Measurements from ENCODE around the gene APBB2.

Gene APBB2

GRCh38 chr4:41214136-41214824 lies at the start of gene APBB2:
Gene APBB2 (minus strand): TSS chr4:41214542. CDS start chr4:41033254, 181,288 bp downstream.
- no peak for DNase-seq (ENCODE audit: low read depth)

DNA sequence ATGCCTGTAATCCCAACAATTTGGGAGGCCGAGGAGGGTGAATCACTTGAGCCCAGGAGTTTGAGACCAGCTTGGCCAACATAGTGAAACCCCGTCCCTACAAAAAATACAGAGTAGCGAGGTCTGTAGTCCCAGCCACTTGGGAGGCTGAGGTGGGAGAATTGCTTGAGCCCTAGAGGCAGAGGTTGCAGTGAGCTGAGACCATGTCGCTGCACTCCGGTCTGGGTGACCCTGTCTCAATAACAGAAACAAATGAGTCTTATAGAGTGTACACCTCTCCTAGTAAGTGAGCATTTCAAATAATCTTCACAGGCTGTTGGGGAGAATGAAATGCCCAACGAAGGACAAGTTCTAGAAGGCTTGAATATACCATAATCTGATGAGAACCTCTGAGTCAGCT lies 47.9 kb upstream of the APBB2 start:
- no peak for DNase-seq (ENCODE audit: low read depth)

DNA sequence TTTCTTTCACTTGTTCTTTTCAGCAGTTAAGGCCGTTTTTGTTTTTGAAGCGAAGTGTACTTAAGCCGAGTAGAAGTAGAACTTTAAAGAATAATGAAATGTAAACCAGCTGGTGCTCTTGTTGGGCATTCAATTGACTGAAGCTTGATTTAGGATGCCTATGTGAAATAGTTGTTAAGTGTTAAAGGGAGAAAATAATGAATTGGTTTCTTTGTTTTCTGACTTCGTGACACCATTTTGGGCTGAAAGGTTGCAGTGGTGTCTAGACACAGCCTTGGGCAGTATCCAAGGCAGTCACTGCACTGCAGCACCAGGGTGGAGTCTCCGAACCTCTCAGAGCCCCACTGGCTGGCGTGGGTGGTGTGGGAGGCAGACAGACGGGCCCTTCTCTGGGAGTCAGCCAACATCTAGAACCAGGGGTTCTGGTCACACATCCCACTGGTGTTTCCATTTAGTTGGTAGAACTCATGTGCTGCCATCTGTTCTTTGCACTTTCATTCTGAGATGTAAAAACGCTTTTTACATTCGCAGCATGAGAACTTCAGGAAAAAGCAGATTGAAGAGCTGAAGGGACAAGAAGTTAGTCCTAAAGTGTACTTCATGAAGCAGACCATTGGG lies 45.9 kb upstream of the APBB2 start:
- no peak for DNase-seq (ENCODE audit: low read depth)

GRCh38 chr4:41258783-41259182 lies 44.4 kb upstream of the APBB2 start:
- DNase-seq (ENCODE audit: low read depth), result no peak

- DNase-seq (ENCODE audit: low read depth), result no peak
Observed at GRCh38 chr4:41257906-41258305, 43.6 kb upstream of the APBB2 start.

GRCh38 chr4:41257257-41257901 lies 43.0 kb upstream of the APBB2 start:
- DNase-seq (ENCODE audit: low read depth), result no peak

- no peak for DNase-seq (ENCODE audit: low read depth)
Observed at GRCh38 chr4:41256740-41257256, 42.5 kb upstream of the APBB2 start, which contains the start of gene UCHL1. Gene UCHL1 (plus strand): TSS chr4:41256928. CDS start chr4:41256977, 49 bp downstream.

GRCh38 chr4:41256131-41256739 lies 41.9 kb upstream of the APBB2 start:
- DNase-seq (ENCODE audit: low read depth), result no peak

DNA sequence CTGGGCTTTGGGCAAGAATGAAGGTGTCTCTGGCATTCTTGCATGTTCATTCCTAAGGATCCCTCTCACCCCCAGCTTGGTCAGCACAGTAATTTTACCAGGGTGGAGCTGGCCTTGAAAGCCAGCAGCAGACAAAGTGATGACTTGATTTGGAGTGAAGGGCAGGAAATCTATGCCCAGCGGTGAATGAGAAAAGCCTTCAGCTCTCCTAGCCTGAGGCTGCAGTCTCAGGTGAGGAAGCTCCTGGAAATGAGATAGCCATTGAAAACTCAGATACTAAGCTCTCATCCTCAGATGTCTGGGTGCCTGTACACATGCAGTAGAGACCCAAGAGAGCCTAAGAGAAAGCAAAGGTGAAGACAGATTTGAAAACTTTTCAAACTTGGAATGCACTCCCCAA lies 31.6 kb upstream of the APBB2 start:
- no peak for DNase-seq (ENCODE audit: low read depth)

- no peak for DNase-seq (ENCODE audit: low read depth)
Observed at GRCh38 chr4:41241919-41242318, 27.6 kb upstream of the APBB2 start.

GRCh38 chr4:41236508-41236907 lies 22.2 kb upstream of the APBB2 start:
- no peak for DNase-seq (ENCODE audit: low read depth)

DNA sequence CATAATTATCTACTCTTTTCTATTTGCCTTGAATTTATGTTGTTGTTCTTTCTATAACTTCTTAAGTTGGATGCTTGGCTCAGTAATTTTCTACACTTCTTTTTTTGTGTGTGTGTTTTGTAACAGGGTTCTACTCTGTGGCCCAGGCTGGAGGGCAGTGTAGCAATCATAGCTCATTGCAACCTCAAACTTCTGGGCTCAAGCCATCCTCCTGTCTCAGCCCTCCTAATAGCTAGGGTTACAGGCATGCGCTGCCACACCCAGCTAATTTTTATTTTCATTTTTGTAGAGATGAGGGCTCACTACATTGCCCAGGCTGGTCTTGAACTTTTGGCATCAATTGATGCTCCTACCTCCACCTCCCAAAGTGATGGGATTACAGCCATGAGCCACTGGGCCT lies 21.7 kb upstream of the APBB2 start:
- no peak for DNase-seq (ENCODE audit: low read depth)

- DNase-seq (ENCODE audit: low read depth), result no peak
Observed at GRCh38 chr4:41232856-41233255, 18.5 kb upstream of the APBB2 start.

DNA sequence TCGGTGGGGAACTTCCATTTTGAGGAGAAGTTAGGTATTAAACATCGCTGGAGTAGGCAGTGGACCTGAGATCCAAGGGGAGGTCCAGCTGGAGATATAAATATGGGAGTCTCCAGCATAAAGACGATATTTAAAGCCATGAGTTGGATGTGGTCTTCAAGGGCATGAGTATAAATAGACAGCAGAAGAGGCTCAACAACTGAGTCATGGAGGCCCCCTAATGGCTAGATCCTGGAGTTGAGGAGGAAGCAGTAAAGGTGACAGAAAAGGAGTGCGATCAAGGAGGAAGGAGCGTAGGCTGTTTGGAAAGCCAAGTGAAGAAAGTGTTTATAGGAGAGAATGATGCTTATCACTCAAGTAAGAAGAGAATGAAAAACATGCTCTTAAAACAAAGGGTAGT lies 18.1 kb upstream of the APBB2 start:
- no peak for DNase-seq (ENCODE audit: low read depth)

- no peak for DNase-seq (ENCODE audit: low read depth)
Observed at GRCh38 chr4:41227902-41228301, 13.6 kb upstream of the APBB2 start.

DNA sequence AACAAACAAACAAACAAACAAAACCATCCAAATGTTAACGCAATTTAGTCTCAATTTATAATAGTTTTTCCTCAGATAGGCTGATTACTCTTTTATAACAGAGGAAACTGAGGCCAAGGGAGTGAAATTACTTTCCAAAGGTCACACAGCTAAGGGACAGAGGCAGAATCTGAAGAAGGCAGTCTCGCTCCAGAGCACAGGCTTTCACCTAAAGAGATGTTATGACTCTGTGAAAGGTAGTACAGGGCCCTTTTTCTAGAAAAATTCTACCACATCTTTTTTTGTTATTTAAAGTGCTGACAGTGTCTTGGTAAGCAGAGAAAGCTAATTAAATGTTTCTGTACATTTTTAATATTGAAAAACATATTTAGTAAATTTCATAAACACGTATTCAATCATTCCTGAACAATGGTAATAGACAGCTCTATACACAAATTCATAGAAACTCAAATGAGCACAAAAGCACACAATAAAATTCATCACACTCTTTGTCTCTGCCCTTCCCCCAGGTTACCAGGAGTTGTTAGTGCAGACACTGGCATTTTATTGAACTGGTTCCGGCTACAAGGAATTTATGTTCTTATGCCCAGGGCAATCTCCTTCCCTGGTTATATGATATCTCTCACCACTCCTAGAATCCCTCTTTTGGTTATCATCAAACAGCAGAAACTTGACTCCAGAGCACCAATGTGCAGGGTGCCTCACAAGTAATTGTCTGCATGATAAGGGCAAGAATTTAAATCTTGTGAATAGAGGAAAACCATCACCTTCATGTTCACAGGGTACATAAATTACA lies 7.7 kb upstream of the APBB2 start:
- DNase-seq (ENCODE audit: low read depth), result no peak

DNA sequence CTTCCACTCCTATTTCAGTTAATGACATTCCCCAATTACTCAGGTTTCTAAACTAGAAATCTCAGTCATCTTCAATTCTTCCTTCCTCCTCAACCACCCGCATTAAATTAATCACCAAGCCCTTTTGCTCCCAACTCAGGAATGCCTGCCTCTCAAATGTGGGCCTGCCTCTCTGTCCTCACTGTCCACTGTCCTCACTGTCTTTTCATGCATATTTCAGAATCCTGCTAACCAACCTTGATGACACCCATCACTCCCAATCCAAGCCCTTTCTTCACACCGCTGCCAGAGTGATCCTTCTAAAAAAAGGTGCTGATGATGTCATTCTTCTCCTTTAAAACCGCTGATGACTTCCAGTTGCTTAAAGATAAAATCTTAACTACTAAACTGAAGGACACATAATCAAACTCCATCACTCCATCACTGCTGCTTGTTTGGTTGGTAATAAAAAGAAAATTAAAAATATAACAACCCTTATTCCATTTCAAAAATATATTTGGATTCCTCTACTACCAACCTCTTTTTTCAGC lies 5.1 kb upstream of the APBB2 start:
- no peak for DNase-seq (ENCODE audit: low read depth)

DNA sequence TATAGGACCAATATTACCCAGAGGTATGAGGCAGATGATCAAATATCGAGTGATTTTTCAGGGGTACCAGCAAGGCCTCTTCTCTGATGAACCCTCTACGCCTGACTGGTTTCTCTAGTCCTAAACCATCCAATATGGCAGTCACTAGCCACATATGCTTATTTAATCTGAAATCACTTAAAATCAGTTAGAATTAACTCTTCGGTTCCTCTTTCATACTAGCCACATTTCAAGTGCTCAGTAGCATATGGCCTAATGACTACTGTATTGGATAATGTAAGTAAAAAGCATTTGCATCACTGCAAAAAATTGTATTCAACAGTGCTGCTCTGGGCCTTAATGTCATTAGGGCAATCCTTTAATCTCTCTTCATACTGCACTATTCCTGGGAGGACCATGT lies 4.4 kb upstream of the APBB2 start:
- DNase-seq (ENCODE audit: low read depth), result no peak

GRCh38 chr4:41217374-41217773 lies 3.0 kb upstream of the APBB2 start:
- DNase-seq (ENCODE audit: low read depth), result no peak

- DNase-seq (ENCODE audit: low read depth), result no peak
Observed at GRCh38 chr4:41217020-41217333, 2.6 kb upstream of the APBB2 start.

DNA sequence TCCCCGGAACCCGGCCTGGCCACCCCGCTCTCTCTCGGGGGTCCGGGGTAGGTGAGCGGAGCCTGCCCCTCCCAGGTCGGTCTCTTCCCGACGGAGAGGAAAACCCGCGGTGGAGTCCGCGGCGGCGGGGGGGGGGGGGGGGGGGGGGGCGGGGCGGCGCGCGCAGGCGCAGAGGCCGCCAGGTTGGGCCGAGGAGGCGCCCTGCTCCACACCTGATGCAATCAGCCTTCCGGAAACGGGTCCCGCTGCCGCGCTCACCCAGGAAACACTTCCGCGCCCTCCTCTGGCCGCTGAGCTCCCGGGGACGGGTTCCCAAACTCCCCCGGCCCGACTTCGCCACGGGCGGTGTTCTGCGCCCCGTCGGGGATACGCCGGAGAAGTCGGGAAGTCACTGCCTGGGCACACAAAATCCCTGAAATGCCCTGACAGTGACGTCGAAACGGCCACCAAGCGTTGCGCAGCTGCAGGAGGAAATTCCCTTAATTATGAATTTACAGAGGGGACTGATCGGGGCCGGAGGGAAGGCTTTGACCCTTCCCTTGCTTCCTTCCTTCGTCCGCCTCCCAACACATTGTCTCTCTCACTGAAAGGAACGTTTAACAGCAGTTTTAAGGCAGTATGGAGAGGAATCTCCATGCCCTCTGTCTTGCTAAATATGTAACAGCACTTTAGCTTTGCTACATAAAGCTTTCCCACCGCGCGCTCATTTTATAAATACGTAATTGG lies 2.1 kb upstream of the APBB2 start:
- peak; percentile 3 for DNase-seq (ENCODE audit: low read depth)

All from activated T-helper 1 cell treated with Interleukin-2 at 50 U/mL for 16 hours (primary cell).